SK-N-SH treated with all-trans-retinoic acid at 6 μM for 48 hours (cell line): ENCODE data around the gene SMLR1.

ENCODE experiments used
- ARNTL ChIP-seq: fragments of 450-650 bp; formaldehyde crosslinking; IDR thresholded peaks from 2 replicates; pipeline ENCODE4 v1.5.0; 2020; ENCODE audit warnings: low read depth, mild to moderate bottlenecking, moderate library complexity, borderline replicate concordance
- ISL1 ChIP-seq: fragments of 250-450 bp; sonication (Bioruptor Pico); IDR thresholded peaks from 2 replicates; pipeline ENCODE4 v2.1.2; 2022; ENCODE audit warnings: mild to moderate bottlenecking, moderate library complexity
- POU6F1 ChIP-seq: fragments of 250-450 bp; sonication (Bioruptor Pico); IDR thresholded peaks from 2 replicates; pipeline ENCODE4 v1.8.0; 2021; ENCODE audit warnings: low read depth, mild to moderate bottlenecking, moderate library complexity, borderline replicate concordance
- RARB ChIP-seq: fragments of 250-450 bp; sonication (Bioruptor Pico); IDR thresholded peaks from 2 replicates; pipeline ENCODE4 v1.8.0; 2021; ENCODE audit warnings: mild to moderate bottlenecking, moderate library complexity
- ZFP3 ChIP-seq: fragments of 250-450 bp; sonication (Bioruptor Pico); IDR thresholded peaks from 2 replicates; pipeline ENCODE4 v1.5.0; 2020; ENCODE audit warnings: mild to moderate bottlenecking, moderate library complexity
- ZFP30 ChIP-seq: fragments of 450-650 bp; formaldehyde crosslinking; IDR thresholded peaks from 2 replicates; pipeline ENCODE4 v1.5.0; 2022; ENCODE audit warnings: mild to moderate bottlenecking, moderate library complexity
- ZNF565 ChIP-seq: fragments of 450-650 bp; formaldehyde crosslinking; conservative IDR thresholded peaks from 2 replicates; pipeline ENCODE4 v1.5.0; 2020; ENCODE audit warnings: low read depth, mild to moderate bottlenecking, moderate library complexity
- TF ChIP-seq, protein P1 (sequence below): fragments of 250-450 bp; sonication (Bioruptor Pico); IDR thresholded peaks from 2 replicates; pipeline ENCODE4 v1.8.0; 2020; ENCODE audit warnings: mild to moderate bottlenecking, moderate library complexity, borderline replicate concordance
- TF ChIP-seq, protein P2 (sequence below): fragments of 250-450 bp; sonication (Bioruptor Pico); IDR thresholded peaks from 2 replicates; pipeline ENCODE4 v1.5.1; 2021; ENCODE audit warnings: mild to moderate bottlenecking, moderate library complexity

- TF ChIP-seq ARNTL (no peak), POU6F1 (CRISPR knock-in tag) (no peak), ZFP3 (CRISPR knock-in tag) (no peak), ZNF565 (CRISPR knock-in tag) (no peak), ISL1 (CRISPR knock-in tag) (no peak), ZFP30 (no peak), RARB (CRISPR knock-in tag) (no peak)
- TF ChIP-seq, protein P1, sequence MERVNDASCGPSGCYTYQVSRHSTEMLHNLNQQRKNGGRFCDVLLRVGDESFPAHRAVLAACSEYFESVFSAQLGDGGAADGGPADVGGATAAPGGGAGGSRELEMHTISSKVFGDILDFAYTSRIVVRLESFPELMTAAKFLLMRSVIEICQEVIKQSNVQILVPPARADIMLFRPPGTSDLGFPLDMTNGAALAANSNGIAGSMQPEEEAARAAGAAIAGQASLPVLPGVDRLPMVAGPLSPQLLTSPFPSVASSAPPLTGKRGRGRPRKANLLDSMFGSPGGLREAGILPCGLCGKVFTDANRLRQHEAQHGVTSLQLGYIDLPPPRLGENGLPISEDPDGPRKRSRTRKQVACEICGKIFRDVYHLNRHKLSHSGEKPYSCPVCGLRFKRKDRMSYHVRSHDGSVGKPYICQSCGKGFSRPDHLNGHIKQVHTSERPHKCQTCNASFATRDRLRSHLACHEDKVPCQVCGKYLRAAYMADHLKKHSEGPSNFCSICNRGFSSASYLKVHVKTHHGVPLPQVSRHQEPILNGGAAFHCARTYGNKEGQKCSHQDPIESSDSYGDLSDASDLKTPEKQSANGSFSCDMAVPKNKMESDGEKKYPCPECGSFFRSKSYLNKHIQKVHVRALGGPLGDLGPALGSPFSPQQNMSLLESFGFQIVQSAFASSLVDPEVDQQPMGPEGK (CRISPR knock-in tag): no peak
- TF ChIP-seq, protein P2, sequence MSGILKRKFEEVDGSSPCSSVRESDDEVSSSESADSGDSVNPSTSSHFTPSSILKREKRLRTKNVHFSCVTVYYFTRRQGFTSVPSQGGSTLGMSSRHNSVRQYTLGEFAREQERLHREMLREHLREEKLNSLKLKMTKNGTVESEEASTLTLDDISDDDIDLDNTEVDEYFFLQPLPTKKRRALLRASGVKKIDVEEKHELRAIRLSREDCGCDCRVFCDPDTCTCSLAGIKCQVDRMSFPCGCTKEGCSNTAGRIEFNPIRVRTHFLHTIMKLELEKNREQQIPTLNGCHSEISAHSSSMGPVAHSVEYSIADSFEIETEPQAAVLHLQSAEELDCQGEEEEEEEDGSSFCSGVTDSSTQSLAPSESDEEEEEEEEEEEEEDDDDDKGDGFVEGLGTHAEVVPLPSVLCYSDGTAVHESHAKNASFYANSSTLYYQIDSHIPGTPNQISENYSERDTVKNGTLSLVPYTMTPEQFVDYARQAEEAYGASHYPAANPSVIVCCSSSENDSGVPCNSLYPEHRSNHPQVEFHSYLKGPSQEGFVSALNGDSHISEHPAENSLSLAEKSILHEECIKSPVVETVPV: no peak
Observed at GRCh38 chr6:130822736-130823135, 4.5 kb upstream of the SMLR1 start.
